NCI-H2196 treated with DMSO at 0.1 percent for 48 hours (cell line): Measurements from ENCODE around the gene SLC7A1.

Experiments used
- DNase-seq: peaks from one replicate; lab custom pipeline; 2025; ENCODE audit not compliant: unreplicated experiment; lab: John Stamatoyannopoulos, UW

The SLC7A1 gene

DNA sequence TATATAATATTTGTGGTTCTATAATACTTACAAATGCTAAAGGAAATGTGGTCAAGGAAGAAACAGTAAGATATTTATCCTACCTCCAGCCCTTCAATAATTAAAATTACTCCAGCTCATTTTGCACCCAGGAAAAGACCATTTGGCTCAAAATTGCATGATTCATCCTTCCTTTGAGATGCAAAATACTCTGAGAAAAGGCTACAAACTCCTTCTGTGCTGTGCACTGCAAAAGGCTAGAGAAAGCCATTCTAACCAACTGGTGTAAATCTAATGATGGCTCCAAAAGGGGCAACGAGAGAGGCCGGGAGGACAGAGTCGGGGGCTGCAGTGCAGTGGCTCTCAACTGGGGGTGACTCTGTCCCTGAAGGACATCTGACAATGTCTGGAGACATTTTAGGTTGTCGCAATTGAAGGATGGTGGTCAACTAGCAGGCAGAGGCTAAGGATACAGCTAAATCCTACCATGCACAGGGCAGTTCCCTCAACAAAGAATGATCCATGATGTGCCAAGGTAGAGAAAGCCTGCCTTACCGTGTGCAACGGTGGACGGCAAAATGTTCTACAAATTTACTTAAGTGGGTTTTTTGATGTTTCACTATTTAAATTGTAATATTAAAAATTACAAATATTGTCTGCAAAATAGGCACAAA is 32.6 kb downstream of the SLC7A1 start:
- DNase-seq: no peak

DNA sequence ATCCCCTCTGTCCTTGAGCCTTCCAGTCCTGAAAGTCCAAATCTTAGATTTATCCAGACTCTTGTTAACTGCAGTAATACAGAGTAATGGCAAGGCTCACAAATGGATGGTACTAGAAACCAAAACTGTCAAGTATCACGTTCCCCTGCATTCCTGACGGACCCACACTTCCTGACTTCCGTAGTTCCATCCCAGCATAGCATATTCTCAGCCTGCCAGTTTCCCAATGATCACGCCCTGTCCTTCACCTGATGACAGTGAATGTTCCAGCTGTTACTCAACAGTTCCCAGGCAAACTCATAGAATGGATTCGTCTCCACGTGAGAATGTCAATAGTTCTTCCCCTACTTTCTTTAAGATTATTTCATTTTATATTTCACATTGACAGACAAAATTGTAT is 33.6 kb downstream of the SLC7A1 start:
- no peak for DNase-seq

DNA sequence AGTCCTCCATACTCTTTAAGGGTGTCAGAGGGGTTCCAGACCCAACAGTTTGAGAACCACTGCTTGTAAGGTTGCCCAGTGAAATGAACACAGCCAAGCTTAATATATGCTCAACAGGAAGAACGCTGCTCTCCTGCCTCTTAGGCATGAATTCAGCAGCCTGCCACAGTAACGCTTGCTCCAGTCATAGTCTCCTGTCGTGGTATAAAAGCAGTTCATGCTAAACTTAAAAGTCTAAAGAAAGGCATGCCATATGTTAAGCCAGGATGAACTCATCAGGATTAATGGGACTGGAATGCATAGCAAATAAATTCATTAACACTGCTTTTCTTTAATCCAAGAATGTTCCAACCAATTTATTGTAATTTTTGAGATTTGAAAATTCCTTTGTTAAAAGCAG is 38.7 kb downstream of the SLC7A1 start:
- DNase-seq: no peak

DNA sequence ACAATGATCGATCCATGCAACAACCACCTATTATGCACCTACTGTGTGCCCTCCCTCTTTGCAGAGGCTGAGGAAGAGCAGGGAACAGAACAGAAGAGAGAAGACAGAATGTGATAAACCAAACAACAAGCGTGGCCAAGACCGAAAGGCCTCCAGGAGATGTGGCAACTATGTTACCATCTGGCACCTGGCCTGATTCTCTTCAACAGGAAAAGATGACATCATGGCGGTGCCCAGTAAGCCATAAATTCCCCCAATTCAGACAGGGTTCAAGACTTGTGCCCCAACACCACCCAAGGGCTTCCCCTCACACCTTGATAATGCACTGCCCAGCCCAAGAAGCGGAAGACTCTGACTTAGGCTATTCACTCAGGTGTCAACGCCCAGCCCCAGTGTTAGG is 44.3 kb downstream of the SLC7A1 start:
- no peak for DNase-seq

DNA sequence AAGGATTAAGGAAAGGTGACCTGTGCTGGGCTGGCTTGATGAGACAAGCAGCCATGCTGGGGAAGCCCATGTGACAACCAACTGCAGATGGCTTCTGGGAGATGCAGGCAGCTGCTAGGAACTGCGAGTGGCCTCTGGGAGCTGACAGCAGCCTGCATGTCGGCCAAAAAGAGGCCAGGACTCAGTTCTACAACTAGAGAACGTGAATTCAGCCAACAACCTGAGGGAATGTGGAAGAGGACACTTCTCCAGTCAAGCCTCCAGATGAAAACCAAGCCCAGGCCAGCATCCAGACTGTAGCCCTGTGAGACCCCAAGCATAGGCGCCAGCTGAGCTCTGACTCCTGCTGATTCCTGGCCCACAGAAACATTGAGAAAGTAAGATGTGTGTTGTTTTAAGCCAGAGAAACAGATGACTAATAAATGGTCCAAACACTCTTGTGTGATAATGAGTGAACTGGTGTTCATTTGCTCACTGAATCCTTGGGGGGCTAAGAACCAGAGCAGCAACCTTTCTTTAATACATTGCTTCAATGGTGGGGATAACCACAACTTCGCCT is 45.0 kb downstream of the SLC7A1 start:
- DNase-seq: no peak

DNA sequence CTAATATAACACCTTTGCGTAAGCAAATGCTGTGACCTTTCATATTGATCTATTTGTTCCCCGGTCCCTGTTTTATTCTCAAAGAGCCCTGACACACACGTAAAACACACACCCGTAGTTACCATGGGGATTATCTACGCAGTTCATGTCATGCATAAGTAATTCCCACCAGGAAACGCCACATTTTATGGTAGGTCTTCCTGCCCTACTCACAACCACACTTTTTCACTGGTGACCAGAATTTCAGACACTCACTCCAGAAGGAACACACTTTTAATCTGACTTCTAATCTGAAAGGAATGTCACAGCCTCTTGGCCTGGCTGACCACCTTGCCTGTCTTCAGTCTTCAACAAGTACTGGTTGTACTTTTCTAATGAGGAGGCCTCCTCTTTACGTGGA is 46.8 kb downstream of the SLC7A1 start:
- no peak for DNase-seq

DNA sequence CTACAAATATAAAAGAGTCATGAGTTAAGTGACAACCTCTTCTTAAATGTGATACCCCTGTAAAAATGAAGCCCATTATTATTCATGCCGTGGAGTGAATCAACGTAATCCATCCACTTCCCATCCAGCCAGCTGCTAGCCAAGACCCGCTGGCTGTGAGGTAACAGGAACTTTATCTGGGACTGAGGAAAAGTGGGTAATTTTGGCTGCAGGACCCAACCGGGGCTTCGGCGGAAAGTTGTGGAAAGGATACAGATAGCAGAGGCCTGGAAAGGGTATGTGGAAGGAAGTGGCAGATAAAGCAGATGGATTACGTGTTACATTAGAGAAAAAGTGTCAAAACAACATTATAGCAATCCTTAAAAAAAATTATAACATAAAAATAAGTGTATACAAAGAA is 48.3 kb downstream of the SLC7A1 start:
- no peak for DNase-seq

DNA sequence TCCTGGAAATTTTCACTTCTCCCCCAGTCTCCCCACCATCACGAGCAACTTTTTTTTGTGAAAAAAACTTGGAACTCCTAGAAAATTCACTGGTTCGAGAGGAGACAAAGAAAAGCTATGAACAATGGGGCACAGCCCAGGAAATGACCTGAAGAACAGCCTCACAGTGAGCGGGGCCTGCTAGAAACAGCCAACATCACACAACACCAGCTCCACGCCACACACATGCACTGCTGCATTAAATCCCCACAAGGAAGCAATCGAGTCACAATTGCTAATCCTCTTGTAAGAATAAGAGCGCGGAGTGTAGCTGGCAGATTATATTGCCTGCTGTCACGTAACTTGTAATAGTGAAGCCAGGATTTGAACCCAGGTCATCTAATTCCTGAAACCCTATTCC is 48.8 kb downstream of the SLC7A1 start:
- DNase-seq: no peak

DNA sequence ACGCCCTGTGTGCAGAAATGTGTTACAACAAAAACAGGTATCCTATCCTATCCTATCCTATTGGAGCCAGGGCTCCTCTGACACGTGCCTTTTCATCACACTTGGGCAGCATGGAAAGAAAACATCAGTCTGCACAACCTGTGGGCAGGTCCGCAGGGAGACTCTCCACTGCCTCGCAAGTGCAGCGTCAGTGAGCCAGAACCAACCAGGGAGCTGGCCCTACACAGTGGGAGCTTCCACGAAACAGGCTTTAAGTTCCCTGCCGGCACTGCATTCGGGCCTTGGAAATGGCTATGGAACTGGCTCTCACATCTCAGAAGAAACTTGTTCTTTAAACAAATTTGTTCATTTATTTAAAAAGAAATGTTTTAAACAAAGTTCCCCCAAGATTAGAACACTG is 49.5 kb downstream of the SLC7A1 start:
- no peak for DNase-seq

DNA sequence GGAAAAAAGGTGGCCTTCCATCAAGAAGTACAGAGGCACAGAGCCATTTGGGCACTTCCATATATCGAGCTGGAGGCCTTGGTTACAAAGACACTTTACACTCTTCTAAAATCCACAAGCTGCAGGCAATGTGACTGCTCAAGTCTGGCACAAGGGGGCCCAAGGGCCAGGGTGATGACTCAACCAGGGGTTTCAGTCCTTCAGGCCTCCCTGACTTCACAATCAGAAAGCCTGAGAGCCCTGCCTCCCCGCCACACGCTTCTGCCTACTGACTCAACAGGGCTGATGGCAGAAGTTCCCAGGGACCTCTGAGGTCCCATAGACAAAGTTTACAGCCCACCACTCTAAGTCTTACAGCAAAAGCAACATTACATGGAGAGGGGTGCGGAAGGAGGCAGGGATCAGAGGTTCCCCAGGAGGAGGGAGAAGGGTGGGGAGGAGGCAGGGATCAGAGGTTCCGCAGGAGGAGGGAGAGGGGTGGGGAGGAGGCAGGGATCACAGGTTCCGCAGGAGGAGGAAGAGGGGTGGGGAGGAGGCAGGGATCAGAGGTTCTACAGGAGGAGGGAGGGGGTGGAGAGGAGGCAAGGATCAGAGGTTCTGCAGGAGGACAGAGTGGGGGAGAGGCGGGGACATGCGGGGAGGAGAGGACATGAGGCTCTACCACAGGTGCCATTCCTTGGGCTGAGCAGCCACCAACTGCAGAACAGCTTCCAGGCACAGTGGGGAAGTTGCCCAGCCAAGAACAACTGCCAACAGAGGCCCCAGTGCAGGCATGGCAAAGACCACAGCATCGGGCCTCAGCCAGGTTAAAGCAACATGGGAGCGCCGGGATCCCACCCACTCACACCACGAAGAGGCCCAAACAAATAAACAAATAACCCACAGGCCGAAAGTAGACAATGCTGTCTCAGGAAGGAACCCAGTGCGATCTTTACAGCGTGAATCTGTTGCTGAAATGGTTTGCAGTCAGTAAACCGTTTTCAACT is 52.0 kb downstream of the SLC7A1 start:
- no peak for DNase-seq

DNA sequence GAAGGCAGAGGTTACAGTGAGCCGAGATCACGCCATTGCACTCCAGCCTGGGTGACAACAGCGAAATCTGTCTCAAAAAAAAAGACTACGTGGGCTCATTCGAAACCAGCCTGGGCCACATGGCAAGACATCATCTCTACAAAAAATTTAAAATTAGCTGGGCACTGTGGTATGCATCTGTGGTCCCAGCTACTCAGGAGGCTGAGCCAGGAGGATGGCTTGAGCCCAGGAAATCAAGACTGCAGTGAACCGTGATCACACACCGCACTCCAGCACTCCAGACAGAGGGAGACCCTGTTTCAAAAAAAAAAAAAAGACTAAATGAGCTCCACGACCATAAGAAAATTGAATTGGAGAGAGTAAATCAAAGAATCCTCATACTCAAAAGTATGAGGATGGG is 53.1 kb downstream of the SLC7A1 start:
- DNase-seq: no peak

DNA sequence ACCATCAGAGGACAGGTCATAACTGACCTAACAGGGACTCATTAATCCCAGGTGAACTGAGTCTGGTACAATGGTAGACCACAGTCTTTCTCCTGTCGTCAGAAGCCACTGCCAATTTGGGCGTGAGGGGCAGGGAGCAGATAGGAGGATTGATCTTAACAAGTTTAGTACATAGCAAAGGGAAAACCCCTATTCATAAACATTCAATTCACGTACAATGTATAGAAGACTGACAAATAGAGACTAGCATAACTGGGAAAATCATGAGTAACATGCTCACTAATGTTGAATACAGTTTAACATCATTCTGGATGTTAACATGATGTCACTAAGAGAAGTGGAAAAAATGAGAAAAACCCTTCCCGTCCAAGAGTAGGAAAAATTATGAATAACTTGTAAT is 54.1 kb downstream of the SLC7A1 start:
- DNase-seq: no peak

DNA sequence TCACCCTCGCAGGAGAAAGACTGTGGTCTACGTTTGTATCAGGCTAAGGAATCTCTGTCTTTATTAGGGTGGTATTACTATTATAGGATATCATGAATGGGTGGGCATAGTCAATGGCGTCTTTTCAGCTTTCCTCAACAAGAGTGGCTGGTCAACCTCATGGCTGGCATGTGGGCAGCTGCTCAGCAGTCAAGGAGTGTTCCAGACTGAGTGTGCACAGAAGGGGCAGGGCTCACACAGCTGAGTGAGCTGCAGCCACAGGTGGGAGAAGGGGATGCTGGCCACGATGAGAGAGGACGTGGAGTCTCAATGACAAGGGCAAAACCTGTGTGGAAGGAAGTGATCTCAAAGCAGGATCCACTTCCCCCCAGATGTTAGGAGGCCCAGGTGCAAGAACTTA is 54.7 kb downstream of the SLC7A1 start:
- DNase-seq: no peak

DNA sequence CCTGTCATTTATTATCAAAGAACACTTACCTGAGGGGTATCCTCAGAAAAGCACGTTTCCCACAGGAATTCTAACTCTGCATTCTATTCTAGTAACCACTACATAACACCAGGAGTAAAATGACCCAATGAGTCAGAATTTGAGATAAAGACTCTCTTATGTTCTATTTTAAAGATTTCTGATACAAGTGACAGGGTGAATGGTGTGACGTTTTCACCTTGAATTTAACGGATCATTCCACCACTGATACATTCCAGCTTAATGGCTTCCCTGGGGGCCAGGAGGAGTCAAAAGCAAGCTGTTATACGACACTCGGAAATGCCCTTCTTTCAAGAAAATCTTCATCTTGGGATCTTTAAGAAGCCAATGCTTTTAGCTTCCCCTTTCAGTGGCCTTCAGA is 55.2 kb downstream of the SLC7A1 start:
- no peak for DNase-seq

DNA sequence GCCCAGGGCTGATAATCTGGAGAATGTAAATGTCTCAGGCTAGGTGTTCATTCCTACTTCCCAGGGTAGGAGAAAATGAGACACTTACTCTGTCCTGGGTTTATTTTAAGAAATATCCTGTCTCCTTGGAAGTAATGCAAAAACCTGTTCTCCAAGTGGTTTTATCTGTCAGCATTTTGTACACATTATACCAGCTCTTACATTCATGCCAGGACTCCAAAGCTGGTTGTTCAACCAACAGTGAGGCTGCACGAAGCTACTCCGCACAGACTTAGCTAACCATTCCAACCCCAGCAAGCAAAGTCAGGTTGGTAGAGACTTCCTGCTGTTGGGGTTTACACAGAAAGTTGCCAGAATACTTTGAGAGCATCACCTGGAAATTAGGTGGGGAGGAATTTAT is 55.6 kb downstream of the SLC7A1 start:
- DNase-seq: no peak

DNA sequence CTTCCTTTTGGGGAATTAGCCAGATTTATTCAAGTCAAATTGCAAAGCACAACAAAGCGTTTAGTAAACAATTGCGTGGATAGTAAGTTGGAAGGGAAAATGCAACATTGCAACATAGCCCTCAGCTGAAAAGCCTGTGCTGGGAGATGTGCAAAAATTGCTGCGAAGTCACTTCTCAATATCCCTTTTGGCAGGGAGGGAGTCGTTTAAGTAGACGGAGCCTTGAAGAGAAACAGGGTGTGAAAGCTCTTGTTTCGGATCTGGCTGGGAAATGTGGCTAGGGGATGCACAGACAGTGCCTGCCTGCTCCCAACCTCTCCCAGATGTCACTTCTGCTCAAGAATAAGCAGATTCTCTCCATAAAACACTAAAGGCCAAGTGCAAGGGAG is 56.8 kb downstream of the SLC7A1 start:
- no peak for DNase-seq

DNA sequence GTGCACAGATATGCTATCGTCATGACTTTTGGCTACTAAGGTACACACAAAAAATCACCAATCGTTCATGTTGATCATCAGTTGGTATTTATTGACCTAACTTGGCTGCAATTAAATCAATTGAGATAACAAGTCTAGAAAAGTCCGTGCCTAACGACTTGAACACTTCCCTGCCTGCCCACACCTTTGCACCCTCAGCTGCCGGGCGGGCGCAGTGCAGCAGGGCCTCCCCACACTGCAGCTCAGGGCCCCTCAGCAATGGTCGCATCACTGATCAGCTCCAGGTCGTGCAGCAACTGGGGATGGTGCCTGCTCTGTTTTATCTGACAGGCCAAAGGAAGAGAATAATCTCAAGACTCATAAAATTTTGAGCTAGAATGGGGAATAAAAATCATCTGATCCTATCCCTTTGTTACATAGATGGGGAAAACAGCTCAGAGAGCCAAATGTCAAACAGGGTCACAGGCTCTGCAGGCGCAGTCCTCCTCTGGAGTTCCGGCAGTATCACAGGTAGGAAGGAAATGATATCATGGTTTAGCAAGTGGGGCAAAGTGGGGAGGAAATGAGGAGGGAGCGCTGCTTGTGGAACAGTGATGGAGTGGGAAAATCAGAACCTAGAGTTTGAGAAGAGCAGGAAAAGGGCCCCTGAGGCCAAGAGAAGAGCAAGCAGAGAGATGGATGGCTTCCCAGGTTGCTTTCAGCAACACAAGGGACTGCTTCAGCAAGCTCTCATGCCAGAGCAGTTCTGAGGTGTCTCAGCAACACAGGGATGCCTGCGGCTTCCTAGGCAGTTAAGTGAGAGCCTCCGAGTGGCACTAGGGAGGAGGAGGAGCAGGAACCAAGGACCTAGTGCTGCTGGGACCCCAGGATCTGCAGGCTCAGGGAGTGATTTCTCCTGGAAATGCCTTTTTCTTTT is 57.5 kb downstream of the SLC7A1 start:
- DNase-seq: no peak

DNA sequence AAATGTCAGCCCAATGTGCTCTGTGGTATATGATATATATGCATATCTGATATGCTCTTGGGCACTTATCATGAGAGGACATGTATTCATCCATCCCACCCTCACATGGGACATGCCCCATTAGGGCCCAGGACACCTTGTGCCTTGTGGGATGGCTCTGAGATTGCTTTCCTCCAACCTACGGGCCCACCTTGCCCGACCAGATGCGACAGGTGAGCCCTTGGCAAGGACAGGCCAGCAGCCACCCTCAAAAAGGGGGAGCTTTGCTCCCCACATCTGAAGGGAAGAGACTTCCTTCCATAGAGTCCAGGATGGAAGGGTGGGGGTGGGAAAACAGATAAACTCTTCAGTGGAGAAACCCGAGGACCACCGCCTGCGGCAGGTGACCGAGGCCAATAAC is 58.6 kb downstream of the SLC7A1 start:
- DNase-seq: no peak

DNA sequence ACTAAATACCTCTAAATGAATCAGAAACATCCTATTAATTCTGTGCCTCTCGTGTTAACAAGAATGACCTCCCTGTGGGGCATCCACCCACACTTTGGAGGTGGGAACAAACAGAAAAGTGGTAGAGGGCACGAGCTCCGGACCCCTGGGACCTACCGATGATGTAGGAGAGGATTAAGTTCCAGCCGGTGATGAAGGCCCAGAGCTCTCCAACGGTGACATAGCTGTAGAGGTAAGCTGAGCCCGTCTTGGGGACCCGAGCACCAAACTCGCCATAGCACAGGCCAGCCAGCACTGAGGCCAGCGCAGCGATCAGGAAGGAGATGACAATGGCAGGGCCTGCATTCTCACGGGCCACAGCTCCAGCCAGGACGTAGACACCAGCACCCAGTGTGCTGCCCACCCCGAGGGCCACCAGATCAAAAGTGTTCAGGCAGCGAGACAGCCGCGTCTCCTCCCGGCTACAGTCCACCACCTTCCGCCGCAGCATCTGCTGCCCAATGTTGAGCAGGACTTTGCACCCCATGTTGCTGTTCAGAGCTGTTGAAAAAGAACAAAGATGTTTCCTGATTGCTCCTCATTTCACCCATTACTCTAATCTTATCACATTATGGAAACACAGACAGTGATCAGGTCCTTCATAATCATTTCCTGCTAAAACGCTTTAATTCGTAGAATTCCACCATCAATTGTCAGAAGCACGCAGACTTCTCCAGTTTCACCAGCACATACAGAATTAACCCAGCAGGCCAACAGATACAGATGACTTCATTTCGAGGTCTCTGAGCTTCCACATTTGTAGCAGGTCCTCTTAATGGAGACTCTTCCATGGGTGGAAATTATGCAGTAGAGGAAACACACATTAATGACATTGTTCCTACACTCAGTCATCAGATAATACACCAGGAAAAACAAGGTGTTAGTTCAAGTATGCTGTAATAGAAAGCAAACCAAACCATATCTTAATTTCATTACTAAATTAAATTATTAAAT is 59.5 kb downstream of the SLC7A1 start:
- no peak for DNase-seq

DNA sequence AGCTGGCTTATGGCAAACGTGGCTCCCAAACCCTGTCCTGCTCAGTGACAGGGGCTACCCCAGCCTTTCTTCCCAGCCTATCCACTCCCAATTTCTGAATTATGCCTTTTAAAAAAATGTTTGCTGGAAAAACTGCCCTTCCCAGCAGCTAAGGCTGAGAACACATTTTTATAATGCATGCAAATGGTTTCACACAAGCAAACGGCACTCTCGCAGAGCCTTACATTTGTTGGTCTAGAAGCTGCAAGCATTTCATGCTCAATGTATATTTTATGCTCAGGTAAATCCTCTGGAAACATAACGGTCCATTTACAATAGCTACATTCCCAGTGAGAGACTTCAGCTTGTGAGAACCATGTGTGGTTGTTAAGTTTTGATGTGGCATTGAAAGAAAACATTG is 61.4 kb downstream of the SLC7A1 start:
- DNase-seq: no peak
